ENCODE measurements around the gene GIGYF1.

Gene GIGYF1, protein sequence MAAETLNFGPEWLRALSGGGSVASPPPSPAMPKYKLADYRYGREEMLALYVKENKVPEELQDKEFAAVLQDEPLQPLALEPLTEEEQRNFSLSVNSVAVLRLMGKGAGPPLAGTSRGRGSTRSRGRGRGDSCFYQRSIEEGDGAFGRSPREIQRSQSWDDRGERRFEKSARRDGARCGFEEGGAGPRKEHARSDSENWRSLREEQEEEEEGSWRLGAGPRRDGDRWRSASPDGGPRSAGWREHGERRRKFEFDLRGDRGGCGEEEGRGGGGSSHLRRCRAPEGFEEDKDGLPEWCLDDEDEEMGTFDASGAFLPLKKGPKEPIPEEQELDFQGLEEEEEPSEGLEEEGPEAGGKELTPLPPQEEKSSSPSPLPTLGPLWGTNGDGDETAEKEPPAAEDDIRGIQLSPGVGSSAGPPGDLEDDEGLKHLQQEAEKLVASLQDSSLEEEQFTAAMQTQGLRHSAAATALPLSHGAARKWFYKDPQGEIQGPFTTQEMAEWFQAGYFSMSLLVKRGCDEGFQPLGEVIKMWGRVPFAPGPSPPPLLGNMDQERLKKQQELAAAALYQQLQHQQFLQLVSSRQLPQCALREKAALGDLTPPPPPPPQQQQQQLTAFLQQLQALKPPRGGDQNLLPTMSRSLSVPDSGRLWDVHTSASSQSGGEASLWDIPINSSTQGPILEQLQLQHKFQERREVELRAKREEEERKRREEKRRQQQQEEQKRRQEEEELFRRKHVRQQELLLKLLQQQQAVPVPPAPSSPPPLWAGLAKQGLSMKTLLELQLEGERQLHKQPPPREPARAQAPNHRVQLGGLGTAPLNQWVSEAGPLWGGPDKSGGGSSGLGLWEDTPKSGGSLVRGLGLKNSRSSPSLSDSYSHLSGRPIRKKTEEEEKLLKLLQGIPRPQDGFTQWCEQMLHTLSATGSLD (N-terminal part only)

GRCh38 chr7:100694098-100694745 is at the start of gene GIGYF1:
Gene GIGYF1 (minus strand): TSS chr7:100694250. CDS start chr7:100688238, 6,012 bp downstream.
- no peak for TF ChIP-seq CTCF (IDR thresholded peaks at IDR 0.05; ENCODE audit: insufficient read depth, missing control alignments)
- peak; percentile 93 for DNase-seq (ENCODE audit: insufficient read length, low spot score)
- FAIRE-seq, result no peak

DNA sequence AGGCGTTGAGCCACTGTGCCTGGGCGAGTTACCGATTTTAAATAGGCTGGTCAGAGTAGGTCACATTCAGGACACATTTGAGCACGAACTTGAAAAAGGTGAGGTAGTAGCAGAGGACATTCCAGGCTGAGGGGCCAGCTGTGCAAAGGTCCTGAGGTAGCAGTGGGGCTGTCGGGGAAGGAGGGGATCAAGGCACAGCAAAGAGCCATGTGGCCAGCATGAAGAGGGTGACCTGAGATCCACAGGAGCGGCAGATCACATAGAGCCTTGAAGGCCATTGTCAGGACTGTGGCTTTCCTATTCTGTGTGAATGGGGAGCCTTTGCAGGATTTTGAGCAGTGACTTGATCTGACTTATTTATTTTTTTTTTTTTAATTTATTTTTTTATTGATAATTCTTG is 45.9 kb upstream of the GIGYF1 start:
- DNase-seq (ENCODE audit: insufficient read length, low spot score) (no peak), FAIRE-seq (no peak)
- no peak for TF ChIP-seq CTCF (IDR thresholded peaks at IDR 0.05; ENCODE audit: insufficient read depth, missing control alignments)

- no peak for FAIRE-seq
- no peak for TF ChIP-seq CTCF (IDR thresholded peaks at IDR 0.05; ENCODE audit: insufficient read depth, missing control alignments)
Observed at GRCh38 chr7:100736671-100737070, 42.6 kb upstream of the GIGYF1 start.

DNA sequence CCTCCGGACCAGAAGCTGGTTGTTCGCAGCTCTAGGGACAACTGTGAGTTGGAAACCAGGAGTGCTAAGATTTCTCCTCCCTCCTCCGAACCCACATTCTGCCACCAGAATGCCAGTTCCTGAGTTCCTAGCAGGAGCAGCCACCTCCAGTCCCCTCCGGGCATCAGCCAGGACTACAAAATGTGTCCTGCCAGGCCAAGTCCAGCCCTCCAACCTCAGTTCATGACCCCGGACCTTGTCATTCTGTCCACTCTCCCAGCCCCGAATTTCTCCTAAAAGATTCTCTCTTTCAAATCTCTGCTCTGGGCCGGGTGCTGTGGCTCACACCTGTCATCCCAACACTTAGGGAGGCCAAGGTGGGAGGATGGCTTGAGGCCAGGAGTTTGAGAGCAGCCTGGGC is 41.7 kb upstream of the GIGYF1 start:
- DNase-seq (ENCODE audit: insufficient read length, low spot score) (no peak), FAIRE-seq (no peak)
- TF ChIP-seq CTCF (IDR thresholded peaks at IDR 0.05; ENCODE audit: insufficient read depth, missing control alignments), result no peak

More at GRCh38 chr7:100736671-100737070, 42.6 kb upstream of the GIGYF1 start:
- no peak for DNase-seq (ENCODE audit: insufficient read length, low spot score)

GRCh38 chr7:100731937-100732636 is 38.0 kb upstream of the GIGYF1 start:
- no peak for TF ChIP-seq CTCF (IDR thresholded peaks at IDR 0.05; ENCODE audit: insufficient read depth, missing control alignments)
- DNase-seq (ENCODE audit: insufficient read length, low spot score) (no peak), FAIRE-seq (no peak)

DNA sequence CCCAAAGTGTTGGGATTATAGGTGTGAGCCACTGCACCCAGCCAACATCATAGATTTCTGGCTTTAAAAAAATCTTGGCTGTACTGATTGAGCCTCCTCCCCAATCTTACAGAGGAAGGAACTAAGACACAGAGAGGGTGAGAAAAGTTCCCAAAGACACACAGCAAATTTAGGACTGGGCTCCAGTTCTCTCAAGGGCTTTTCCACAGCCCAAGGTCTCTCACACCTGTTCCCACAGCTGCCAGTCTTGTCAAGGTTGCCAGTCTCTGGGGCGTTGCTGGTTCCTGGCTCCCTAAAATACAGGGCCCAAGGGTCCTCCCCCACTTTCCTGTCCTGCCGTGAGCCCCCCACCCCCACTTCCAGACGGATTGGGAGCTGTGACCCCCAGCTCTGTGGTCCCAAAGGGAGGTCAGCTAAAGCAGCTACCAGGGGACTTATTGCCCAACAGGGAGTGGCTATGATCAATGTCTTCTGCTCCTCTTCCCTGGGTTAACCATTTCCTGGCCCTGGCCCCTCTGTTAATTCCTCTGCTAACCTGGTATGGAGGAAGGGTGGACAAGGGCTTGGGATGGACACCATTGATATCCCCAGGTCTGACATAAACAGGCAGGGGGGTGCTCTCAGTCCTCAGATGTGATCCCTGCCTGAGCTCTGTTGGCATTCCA is 36.2 kb upstream of the GIGYF1 start:
- FAIRE-seq (no peak), DNase-seq (ENCODE audit: insufficient read length, low spot score) (no peak)
- TF ChIP-seq CTCF (IDR thresholded peaks at IDR 0.05; ENCODE audit: insufficient read depth, missing control alignments), result no peak
